Measurements from ENCODE around the gene PUM2. TPM values are rescaled to one million over a fixed set of nuclear protein-coding genes. Genes with fewer than 3 reads are reported as not detected.

Gene PUM2
- total and polyA plus RNA-seq, 4 donors = 18.5 to 61.0 (median 35.1) TPM

DNA sequence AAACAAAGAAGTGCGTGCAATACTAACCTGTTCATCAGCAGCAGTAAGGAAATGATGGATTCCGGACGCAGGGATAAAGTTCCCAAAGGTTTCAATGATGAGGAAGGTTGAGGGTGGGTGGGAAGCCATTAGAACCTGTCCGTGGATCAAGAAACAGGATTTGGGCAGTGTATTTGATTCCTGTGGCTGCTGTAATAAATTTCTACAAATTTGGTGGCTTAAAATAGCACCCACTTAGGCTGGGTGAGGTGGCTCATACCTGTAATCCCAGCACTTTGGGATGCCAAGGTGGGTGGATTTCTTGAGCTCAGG is 120.6 kb downstream of the PUM2 start:
- Histone ChIP-seq H3K4me3 (ENCODE audit: low read depth in 1 of 3, low read length in 3 of 3) (no peak overlapping the region), H3K9ac (ENCODE audit: low read depth in 1 of 2, low read length in 2 of 2) (no peak overlapping the region), H3K27ac (ENCODE audit: low read depth in 1 of 2, low read length in 2 of 2) (no peak overlapping the region), H3K27me3 (ENCODE audit: control insufficient read depth in 4 of 4, insufficient read depth in 4 of 4, low read length in 3 of 4) (no peaks in the 10 kb centered on the region), H3K36me3 (ENCODE audit: control insufficient read depth in 4 of 4, insufficient read depth in 3 of 4, low read depth in 1 of 4, low read length in 3 of 4) (no peaks in the 10 kb centered on the region), H3K9me3 (ENCODE audit: control insufficient read depth in 4 of 4, low read length in 3 of 4) (no peaks in the 10 kb centered on the region), H3K4me1 (ENCODE audit: control insufficient read depth in 4 of 4, insufficient read depth in 4 of 4, low read length in 3 of 4) (peaks cover 0 to 14% (median 6%) of the 10 kb centered on the region in 4 donors)
- TF ChIP-seq JUND (IDR thresholded peaks at IDR 0.05) = no peak
- TF ChIP-seq, protein P1, sequence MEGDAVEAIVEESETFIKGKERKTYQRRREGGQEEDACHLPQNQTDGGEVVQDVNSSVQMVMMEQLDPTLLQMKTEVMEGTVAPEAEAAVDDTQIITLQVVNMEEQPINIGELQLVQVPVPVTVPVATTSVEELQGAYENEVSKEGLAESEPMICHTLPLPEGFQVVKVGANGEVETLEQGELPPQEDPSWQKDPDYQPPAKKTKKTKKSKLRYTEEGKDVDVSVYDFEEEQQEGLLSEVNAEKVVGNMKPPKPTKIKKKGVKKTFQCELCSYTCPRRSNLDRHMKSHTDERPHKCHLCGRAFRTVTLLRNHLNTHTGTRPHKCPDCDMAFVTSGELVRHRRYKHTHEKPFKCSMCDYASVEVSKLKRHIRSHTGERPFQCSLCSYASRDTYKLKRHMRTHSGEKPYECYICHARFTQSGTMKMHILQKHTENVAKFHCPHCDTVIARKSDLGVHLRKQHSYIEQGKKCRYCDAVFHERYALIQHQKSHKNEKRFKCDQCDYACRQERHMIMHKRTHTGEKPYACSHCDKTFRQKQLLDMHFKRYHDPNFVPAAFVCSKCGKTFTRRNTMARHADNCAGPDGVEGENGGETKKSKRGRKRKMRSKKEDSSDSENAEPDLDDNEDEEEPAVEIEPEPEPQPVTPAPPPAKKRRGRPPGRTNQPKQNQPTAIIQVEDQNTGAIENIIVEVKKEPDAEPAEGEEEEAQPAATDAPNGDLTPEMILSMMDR (IDR thresholded peaks at IDR 0.05; ENCODE audit: low read depth, low read length, missing input control) = no peak
- TF ChIP-seq FOXA2 (IDR thresholded peaks at IDR 0.05) = no peak
- no peak for TF ChIP-seq YY1 (IDR thresholded peaks at IDR 0.05)
- TF ChIP-seq, protein P2, sequence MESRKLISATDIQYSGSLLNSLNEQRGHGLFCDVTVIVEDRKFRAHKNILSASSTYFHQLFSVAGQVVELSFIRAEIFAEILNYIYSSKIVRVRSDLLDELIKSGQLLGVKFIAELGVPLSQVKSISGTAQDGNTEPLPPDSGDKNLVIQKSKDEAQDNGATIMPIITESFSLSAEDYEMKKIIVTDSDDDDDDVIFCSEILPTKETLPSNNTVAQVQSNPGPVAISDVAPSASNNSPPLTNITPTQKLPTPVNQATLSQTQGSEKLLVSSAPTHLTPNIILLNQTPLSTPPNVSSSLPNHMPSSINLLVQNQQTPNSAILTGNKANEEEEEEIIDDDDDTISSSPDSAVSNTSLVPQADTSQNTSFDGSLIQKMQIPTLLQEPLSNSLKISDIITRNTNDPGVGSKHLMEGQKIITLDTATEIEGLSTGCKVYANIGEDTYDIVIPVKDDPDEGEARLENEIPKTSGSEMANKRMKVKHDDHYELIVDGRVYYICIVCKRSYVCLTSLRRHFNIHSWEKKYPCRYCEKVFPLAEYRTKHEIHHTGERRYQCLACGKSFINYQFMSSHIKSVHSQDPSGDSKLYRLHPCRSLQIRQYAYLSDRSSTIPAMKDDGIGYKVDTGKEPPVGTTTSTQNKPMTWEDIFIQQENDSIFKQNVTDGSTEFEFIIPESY (IDR thresholded peaks at IDR 0.05) = no peak
- no peak for TF ChIP-seq FOXA1 (IDR thresholded peaks at IDR 0.05)
- no peak for TF ChIP-seq SP1 (IDR thresholded peaks at IDR 0.05)
- no peak for TF ChIP-seq GABPA (IDR thresholded peaks at IDR 0.05 in 1 of 2, conservative IDR thresholded peaks at IDR 0.05 in 1 of 2)
- TF ChIP-seq, protein P3, sequence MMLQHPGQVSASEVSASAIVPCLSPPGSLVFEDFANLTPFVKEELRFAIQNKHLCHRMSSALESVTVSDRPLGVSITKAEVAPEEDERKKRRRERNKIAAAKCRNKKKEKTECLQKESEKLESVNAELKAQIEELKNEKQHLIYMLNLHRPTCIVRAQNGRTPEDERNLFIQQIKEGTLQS (IDR thresholded peaks at IDR 0.05) = no peak
- TF ChIP-seq EGR1 (IDR thresholded peaks at IDR 0.05; ENCODE audit: low read depth in 2 of 2) = no peak
- TF ChIP-seq RAD21 (IDR thresholded peaks at IDR 0.05) = no peak
- no peak for TF ChIP-seq NR2F2 (IDR thresholded peaks at IDR 0.05)
- no peak for TF ChIP-seq TAF1 (conservative IDR thresholded peaks at IDR 0.05)
- no peak for TF ChIP-seq HNF4G (IDR thresholded peaks at IDR 0.05)
- TF ChIP-seq, protein P4, sequence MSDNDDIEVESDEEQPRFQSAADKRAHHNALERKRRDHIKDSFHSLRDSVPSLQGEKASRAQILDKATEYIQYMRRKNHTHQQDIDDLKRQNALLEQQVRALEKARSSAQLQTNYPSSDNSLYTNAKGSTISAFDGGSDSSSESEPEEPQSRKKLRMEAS (IDR thresholded peaks at IDR 0.05) = no peak
- no peak for TF ChIP-seq RXRA (IDR thresholded peaks at IDR 0.05)
- no peak for TF ChIP-seq HNF4A (conservative IDR thresholded peaks at IDR 0.05)
- TF ChIP-seq, protein P5, sequence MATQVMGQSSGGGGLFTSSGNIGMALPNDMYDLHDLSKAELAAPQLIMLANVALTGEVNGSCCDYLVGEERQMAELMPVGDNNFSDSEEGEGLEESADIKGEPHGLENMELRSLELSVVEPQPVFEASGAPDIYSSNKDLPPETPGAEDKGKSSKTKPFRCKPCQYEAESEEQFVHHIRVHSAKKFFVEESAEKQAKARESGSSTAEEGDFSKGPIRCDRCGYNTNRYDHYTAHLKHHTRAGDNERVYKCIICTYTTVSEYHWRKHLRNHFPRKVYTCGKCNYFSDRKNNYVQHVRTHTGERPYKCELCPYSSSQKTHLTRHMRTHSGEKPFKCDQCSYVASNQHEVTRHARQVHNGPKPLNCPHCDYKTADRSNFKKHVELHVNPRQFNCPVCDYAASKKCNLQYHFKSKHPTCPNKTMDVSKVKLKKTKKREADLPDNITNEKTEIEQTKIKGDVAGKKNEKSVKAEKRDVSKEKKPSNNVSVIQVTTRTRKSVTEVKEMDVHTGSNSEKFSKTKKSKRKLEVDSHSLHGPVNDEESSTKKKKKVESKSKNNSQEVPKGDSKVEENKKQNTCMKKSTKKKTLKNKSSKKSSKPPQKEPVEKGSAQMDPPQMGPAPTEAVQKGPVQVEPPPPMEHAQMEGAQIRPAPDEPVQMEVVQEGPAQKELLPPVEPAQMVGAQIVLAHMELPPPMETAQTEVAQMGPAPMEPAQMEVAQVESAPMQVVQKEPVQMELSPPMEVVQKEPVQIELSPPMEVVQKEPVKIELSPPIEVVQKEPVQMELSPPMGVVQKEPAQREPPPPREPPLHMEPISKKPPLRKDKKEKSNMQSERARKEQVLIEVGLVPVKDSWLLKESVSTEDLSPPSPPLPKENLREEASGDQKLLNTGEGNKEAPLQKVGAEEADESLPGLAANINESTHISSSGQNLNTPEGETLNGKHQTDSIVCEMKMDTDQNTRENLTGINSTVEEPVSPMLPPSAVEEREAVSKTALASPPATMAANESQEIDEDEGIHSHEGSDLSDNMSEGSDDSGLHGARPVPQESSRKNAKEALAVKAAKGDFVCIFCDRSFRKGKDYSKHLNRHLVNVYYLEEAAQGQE (IDR thresholded peaks at IDR 0.05) = no peak
- no peak for DNase-seq (ENCODE audit: low spot score)
- WGBS = 88% methylated on average over 4 of the region's 4 CpGs

Measured in liver (tissue), 9 donors.